Endothelial cell (in vitro differentiated cells): Measurements from ENCODE around the gene C13orf46. TPM values are rescaled to one million over a fixed set of nuclear protein-coding genes. Genes with fewer than 3 reads are reported as not detected.

Source experiments
- DNase-seq: peaks from one replicate; pipeline ENCODE4 v3.0.0; 2021; ENCODE audit warnings: low spot score
- H3K27ac Mint-ChIP-seq: one replicate; pipeline ENCODE4 v1.8.0; 2021; ENCODE audit warnings: mixed read lengths, inconsistent platforms; ENCODE audit not compliant: unreplicated experiment
- H3K27me3 Mint-ChIP-seq: one replicate; pipeline ENCODE4 v1.8.0; 2021; ENCODE audit warnings: mild to moderate bottlenecking, moderate library complexity, mixed read lengths, inconsistent platforms; ENCODE audit not compliant: unreplicated experiment
- H3K36me3 Mint-ChIP-seq: one replicate; pipeline ENCODE4 v1.8.0; 2021; ENCODE audit warnings: mild to moderate bottlenecking, low read depth, mixed read lengths, inconsistent platforms; ENCODE audit not compliant: unreplicated experiment
- H3K4me1 Mint-ChIP-seq: one replicate; pipeline ENCODE4 v1.8.0; 2021; ENCODE audit warnings: mild to moderate bottlenecking, mixed read lengths, inconsistent platforms; ENCODE audit not compliant: unreplicated experiment
- H3K4me3 Mint-ChIP-seq: one replicate; pipeline ENCODE4 v1.8.0; 2021; ENCODE audit warnings: mild to moderate bottlenecking, mixed read lengths, inconsistent platforms; ENCODE audit not compliant: unreplicated experiment
- H3K9me3 Mint-ChIP-seq: one replicate; pipeline ENCODE4 v1.8.0; 2021; ENCODE audit warnings: mixed read lengths, inconsistent platforms; ENCODE audit not compliant: unreplicated experiment
- total RNA-seq: library from RNA; stranded (reverse); fragmentation: NEBNext Ultra II Directional; extraction: Animal tissue kit (Norgen Biotek cat#: 25700); gene quantifications from one replicate; pipeline ENCODE4 v1.2.1, GENCODE V29; 2021; ENCODE audit not compliant: unreplicated experiment
- TF ChIP-seq, protein P1 (sequence below): fragments of 200-600 bp; sonication (generic); IDR thresholded peaks from one replicate; pipeline ENCODE4 v1.5.0; 2021; ENCODE audit warnings: antibody characterized with exemption; ENCODE audit not compliant: unreplicated experiment

C13orf46 gene
- total RNA-seq, 1 donor from 2014 or later, result 1.5 TPM

DNA sequence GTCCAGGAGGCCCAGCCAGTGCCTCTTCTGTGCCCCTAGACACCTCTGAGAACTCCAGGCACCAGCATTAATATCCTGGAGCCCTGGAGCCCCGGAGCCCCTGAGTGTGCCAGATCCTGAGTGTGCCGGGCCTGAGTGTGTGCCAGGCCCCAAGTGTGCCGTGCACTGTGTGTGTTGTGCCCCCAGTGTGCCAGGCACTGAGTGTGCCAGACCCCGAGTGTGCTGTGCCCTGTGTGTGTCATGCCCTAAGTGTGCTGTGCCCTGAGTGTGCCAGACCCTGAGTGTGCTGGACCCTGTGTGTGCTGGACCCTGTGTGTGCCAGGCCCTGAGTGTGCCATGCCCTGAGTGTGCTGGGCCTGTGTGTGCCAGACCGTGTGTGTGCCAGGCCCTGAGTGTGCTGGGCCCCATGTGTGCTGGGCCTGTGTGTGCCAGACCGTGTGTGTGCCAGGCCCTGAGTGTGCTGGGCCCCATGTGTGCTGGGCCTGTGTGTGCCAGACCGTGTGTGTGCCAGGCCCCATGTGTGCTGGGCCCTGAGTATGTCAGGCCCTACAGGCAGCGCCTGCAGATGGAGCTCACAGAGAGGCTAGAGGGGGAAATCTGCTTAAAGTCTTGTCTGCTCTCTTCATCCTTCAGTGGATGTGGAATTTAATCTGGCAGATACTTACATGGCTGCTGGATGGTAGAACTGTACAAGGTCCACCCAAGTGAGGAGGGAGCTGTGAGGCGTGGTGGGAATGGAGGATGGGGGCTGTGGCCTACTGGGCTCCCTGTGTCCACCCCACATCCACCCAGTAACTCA lies 53.9 kb downstream of the C13orf46 start:
- DNase-seq, result no peak

GRCh38 chr13:113918981-113919701 lies 54.7 kb downstream of the C13orf46 start:
- DNase-seq, result no peak
- peaks cover 15% of the 10 kb centered on the region for H3K36me3 Mint-ChIP-seq
- H3K27ac Mint-ChIP-seq, result no peak overlapping the region
- H3K9me3 Mint-ChIP-seq, result no peaks in the 10 kb centered on the region
- no peaks in the 10 kb centered on the region for H3K4me1 Mint-ChIP-seq
- no peak overlapping the region for H3K4me3 Mint-ChIP-seq
- TF ChIP-seq, protein P1, sequence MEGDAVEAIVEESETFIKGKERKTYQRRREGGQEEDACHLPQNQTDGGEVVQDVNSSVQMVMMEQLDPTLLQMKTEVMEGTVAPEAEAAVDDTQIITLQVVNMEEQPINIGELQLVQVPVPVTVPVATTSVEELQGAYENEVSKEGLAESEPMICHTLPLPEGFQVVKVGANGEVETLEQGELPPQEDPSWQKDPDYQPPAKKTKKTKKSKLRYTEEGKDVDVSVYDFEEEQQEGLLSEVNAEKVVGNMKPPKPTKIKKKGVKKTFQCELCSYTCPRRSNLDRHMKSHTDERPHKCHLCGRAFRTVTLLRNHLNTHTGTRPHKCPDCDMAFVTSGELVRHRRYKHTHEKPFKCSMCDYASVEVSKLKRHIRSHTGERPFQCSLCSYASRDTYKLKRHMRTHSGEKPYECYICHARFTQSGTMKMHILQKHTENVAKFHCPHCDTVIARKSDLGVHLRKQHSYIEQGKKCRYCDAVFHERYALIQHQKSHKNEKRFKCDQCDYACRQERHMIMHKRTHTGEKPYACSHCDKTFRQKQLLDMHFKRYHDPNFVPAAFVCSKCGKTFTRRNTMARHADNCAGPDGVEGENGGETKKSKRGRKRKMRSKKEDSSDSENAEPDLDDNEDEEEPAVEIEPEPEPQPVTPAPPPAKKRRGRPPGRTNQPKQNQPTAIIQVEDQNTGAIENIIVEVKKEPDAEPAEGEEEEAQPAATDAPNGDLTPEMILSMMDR, result no peak
- H3K27me3 Mint-ChIP-seq, result peaks cover 11% of the 10 kb centered on the region

More for the DNA sequence above, 53.9 kb downstream of the C13orf46 start:
- peaks cover 14% of the 10 kb centered on the region for H3K36me3 Mint-ChIP-seq
- no peaks in the 10 kb centered on the region for H3K4me1 Mint-ChIP-seq
- TF ChIP-seq, protein P1, result no peak
- no peak overlapping the region for H3K4me3 Mint-ChIP-seq
- H3K9me3 Mint-ChIP-seq, result no peaks in the 10 kb centered on the region
- peaks cover 11% of the 10 kb centered on the region for H3K27me3 Mint-ChIP-seq
- H3K27ac Mint-ChIP-seq, result no peak overlapping the region

GRCh38 chr13:113918580-113918979 lies 55.3 kb downstream of the C13orf46 start:
- TF ChIP-seq, protein P1, result no peak
- DNase-seq, result no peak
- peaks cover 17% of the 10 kb centered on the region for H3K36me3 Mint-ChIP-seq
- no peak overlapping the region for H3K4me3 Mint-ChIP-seq
- no peaks in the 10 kb centered on the region for H3K9me3 Mint-ChIP-seq
- peaks cover 11% of the 10 kb centered on the region for H3K27me3 Mint-ChIP-seq
- H3K4me1 Mint-ChIP-seq, result no peaks in the 10 kb centered on the region
- no peak overlapping the region for H3K27ac Mint-ChIP-seq

GRCh38 chr13:113917594-113918371 lies 56.1 kb downstream of the C13orf46 start:
- Mint-ChIP-seq H3K27me3 (peaks cover 14% of the 10 kb centered on the region), H3K9me3 (no peaks in the 10 kb centered on the region), H3K27ac (no peak overlapping the region), H3K36me3 (peaks cover 17% of the 10 kb centered on the region), H3K4me1 (no peaks in the 10 kb centered on the region), H3K4me3 (no peak overlapping the region)
- TF ChIP-seq, protein P1, result no peak
- no peak for DNase-seq
